Esophagus muscularis mucosa (tissue), 4 donors: ENCODE measurements around the gene NOP10. TPM values are rescaled to one million over a fixed set of nuclear protein-coding genes. Genes with fewer than 3 reads are reported as not detected.
"Not testable (repeated sequence)": the region's sequence is repeated elsewhere in the genome, so short reads cannot be mapped to it uniquely, and the experiment has no call there.

ENCODE experiments used
- DNase-seq: peaks from one replicate; pipeline ENCODE4 v3.0.0-alpha.2; 2017; ENCODE audit errors: extremely low spot score
- H3K27ac ChIP-seq, 4 donors: fragments of 200-600 bp; sonication (generic); replicated peaks in 1 of 4; 1 replicate in 3 of 4; 2 replicates in 1 of 4; pipeline ENCODE4 v1.5.1; 2016 to 2019; ENCODE audit warnings: mild to moderate bottlenecking in 1 of 4
- H3K27me3 ChIP-seq, 4 donors: fragments of 200-600 bp; sonication (generic); one replicate each; pipeline versions ENCODE4 v1.5.1 to v1.6.0; 2016 to 2019
- H3K36me3 ChIP-seq, 4 donors: fragments of 200-600 bp; sonication (generic); one replicate each; pipeline ENCODE4 v1.5.1; 2016 to 2019
- H3K4me1 ChIP-seq, 4 donors: fragments of 200-600 bp; sonication (generic); one replicate each; pipeline ENCODE4 v1.5.1; 2016 to 2019
- H3K4me3 ChIP-seq, 4 donors: fragments of 200-600 bp; sonication (generic); 1 replicate in 2 of 4; 2 replicates in 2 of 4; pipeline ENCODE4 v1.5.1; 2016 to 2019; ENCODE audit warnings: mild to moderate bottlenecking in 4 of 4, moderate library complexity in 1 of 4
- H3K9me3 ChIP-seq, 4 donors: fragments of 200-600 bp; sonication (generic); 1 replicate in 3 of 4; 2 replicates in 1 of 4; pipeline ENCODE4 v1.5.1; 2016 to 2019
- EP300 ChIP-seq: sonication (generic); formaldehyde crosslinking; IDR thresholded peaks from one replicate; pipeline ENCODE4 v1.6.1; 2017; ENCODE audit warnings: antibody characterized with exemption
- POLR2A ChIP-seq: fragments of 450-650 bp; IDR thresholded peaks from one replicate; pipeline ENCODE4 v1.6.1; 2017; ENCODE audit warnings: antibody characterized with exemption, moderate library complexity, mild to moderate bottlenecking, low read depth
- POLR2AphosphoS5 ChIP-seq, 2 donors: sonication (generic); formaldehyde crosslinking; IDR thresholded peaks; one replicate each; pipeline ENCODE4 v1.6.1; 2017; ENCODE audit warnings: antibody characterized with exemption in 2 of 2
- WGBS: methylation state at CpG from one replicate; pipeline ENCODE4 v1.1.5; 2018; 5-methylcytosine and 5-hydroxymethylcytosine counted together
- intact Hi-C: fragments of 100-400 bp; cut with DNase I; formaldehyde crosslinking; loops from one replicate; pipeline ENCODE4 v1.15.1; 2023
- total RNA-seq, 4 donors: library from RNA; depleted of rRNA; stranded (reverse); fragments of >200 nt; gene quantifications; one replicate each; pipeline versions ENCODE4 v1.1.0 to v1.2.1, GENCODE V29; 2016
- TF ChIP-seq, protein P1 (sequence below), 3 experiments: fragments of 200-600 bp in 2 of 3; fragments of 450-650 bp in 1 of 3; sonication (generic) in 2 of 3; IDR thresholded peaks; one replicate each; pipeline ENCODE4 v1.5.1; 2017 to 2019; ENCODE audit warnings: antibody characterized with exemption in 3 of 3, mild to moderate bottlenecking in 2 of 3, moderate library complexity in 1 of 3

NOP10 gene
- 100 to 1,000 TPM in 3 of 4 donors, 10 to 100 TPM in 1; 78.5 to 136 (median 116) TPM for total RNA-seq

DNA sequence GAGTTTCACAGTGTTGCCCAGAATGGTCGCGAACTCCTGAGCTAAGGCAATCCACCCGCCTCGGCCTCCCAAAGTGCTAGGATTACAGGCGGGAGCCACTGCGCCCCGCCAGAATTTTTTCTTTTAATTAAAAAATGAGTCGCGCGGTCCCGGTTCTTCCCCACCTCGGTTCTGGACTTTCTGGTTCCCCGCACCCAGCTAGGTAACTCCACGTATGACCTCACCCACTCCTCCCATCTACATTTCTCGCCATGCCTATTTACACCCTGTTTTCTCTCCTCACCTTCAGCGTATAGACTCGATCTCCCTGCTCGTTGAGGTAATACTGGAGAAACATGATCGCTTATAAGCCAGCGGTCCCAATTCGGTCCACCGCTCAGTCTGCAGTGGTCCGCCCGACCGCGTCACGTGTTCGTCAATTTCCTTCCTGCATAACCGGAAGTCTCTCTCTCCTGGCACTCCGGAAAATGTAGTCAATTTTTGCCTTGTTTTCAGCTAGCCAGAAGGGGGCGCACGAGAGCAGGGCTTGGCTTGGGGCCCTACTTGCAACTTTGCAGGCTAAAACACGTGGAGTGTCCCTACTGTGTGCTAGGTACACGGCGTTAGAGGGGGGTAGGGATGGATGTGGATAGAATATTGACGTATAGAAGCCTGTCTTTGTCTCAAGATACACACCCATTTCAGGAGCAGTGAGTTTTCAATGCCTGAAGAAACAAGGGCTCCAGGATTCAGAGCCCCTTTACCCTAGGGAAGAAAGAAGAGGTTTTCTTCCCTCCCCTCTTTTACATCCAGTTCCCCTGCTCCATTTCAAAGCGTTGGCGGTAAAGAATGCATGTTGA lies at the start of gene NOP10, which contains the start of gene NUTM1:
Gene NOP10, minus strand, starts transcription at position 400 of the 839 bp plus-strand sequence. Its CDS starts 63 bp downstream, at position 337.
Gene NUTM1, plus strand, starts transcription at position 579 of the 839 bp plus-strand sequence. CDS start 382 bp downstream, outside the sequence.
- Histone ChIP-seq H3K27ac (peak within 1 kb of the TSS; percentile 88 to 90 (median 89)), H3K36me3 (peaks cover 0 to 30% (median 7%) of the 10 kb centered on the region in 4 donors), H3K27me3 (no peaks in the 10 kb centered on the region), H3K4me1 (peaks cover 18 to 29% (median 23%) of the 10 kb centered on the region in 4 donors), H3K9me3 (no peaks in the 10 kb centered on the region), H3K4me3 (peak within 1 kb of the TSS; percentile 64 to 87 (median 74))
- peak; percentile 97 for DNase-seq
- 1% methylated on average over 37 of the region's 38 CpGs for WGBS
- TF ChIP-seq, protein P1, sequence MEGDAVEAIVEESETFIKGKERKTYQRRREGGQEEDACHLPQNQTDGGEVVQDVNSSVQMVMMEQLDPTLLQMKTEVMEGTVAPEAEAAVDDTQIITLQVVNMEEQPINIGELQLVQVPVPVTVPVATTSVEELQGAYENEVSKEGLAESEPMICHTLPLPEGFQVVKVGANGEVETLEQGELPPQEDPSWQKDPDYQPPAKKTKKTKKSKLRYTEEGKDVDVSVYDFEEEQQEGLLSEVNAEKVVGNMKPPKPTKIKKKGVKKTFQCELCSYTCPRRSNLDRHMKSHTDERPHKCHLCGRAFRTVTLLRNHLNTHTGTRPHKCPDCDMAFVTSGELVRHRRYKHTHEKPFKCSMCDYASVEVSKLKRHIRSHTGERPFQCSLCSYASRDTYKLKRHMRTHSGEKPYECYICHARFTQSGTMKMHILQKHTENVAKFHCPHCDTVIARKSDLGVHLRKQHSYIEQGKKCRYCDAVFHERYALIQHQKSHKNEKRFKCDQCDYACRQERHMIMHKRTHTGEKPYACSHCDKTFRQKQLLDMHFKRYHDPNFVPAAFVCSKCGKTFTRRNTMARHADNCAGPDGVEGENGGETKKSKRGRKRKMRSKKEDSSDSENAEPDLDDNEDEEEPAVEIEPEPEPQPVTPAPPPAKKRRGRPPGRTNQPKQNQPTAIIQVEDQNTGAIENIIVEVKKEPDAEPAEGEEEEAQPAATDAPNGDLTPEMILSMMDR (IDR thresholded peaks at IDR 0.05), result peak; percentile 84 to 97 (median 92)
- peak; percentile 94 to 95 for TF ChIP-seq POLR2AphosphoS5 (IDR thresholded peaks at IDR 0.05)
- peak; percentile 67 for TF ChIP-seq POLR2A
- no peak for TF ChIP-seq EP300
- intact Hi-C loops, result loop anchor here (1.0 to 10.0 kb wide), 3 partner anchors 24 to 242 kb away; partner anchors contain the start of genes GOLGA8B and LPCAT4

DNA sequence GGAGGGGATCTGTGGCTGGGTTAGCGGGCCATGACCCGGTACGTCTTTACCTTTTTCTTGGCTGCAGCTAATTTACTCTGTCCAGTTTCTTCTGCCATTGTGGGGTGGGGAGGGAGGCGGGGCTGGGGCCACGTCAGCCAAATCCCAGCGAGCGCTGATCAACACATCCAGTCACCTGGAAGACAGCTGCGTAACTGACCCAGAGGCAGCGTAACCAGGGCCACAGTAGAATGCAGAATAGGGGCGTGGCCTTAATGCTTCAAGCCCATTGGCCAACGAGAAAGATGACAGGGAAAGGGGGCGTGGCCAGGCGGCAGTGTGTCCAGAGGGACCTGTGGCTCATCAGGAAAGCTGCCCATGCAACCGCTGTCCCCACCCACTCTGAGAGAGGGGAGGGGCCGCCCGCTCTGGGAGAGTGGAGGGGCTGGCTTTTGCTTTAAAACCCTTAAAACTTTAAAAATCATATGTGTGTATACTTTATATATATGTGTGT lies 46.7 kb upstream of the NOP10 start:
- DNase-seq, H3K9me3 ChIP-seq, intact Hi-C loops, H3K4me3 ChIP-seq, H3K4me1 ChIP-seq, H3K27me3 ChIP-seq, H3K27ac ChIP-seq, H3K36me3 ChIP-seq: not testable (repeated sequence)
- no CpG with 5 or more reads among the region's 16 CpGs for WGBS

DNA sequence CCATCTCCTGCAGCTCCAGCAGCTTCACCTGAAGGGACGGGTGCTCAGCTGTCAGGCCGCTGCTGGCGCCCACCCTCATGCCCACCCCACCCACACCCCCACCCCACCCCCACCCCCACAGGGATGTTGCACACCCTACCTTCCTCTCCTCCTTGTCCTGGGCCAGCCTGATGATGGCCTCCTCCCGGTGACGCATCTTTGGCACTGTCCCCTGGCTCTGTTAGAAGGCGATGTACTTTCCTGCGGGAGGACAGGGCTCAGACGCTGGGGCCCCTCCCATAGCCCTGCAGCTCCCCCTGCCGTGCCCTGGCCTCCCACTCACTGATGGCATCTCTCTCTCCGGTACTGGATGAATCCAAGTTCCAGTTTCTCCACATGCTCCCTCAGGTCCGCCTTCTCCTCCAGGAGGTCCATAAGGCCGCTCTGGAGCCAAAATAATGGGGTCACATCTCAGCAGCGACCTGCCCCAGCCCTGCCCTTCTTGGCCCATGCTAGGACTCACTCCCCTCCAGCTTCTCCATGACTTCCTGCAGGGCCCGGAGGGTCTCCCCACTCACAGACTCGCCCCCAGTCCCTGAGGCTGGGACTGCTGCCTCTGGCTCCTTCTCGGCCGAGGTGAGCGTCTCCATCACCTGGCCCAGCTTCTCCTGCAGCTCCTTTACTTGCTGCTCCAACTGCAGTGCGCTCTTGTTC lies 39.0 kb upstream of the NOP10 start:
- H3K4me3 ChIP-seq, H3K27me3 ChIP-seq, H3K4me1 ChIP-seq, H3K27ac ChIP-seq, H3K9me3 ChIP-seq, DNase-seq, H3K36me3 ChIP-seq, intact Hi-C loops: not testable (repeated sequence)
- WGBS, result no CpG with 5 or more reads among the region's 19 CpGs

DNA sequence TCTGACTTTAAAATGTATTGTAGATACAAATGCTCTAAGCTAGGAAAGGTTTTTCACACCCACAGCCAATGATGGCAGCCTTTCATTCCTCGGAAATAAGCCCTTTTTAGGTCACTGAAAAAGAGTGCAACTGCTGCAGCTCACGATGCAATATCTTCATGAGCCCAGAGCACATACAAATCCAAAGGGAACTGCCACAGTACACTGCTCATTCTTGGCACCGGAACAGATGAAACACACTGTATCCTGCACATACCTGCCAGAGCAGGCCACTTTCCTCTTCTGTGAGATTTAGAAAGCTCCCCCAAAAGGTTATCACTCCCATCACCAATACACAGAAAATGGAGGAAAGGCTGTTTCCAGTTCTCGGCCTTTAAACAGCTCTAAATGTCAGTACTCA lies 37.6 kb upstream of the NOP10 start:
- H3K4me3 ChIP-seq, H3K9me3 ChIP-seq, intact Hi-C loops, H3K27ac ChIP-seq, H3K27me3 ChIP-seq, H3K36me3 ChIP-seq, DNase-seq, H3K4me1 ChIP-seq: not testable (repeated sequence)
- 72% methylated on average over 4 of the region's 4 CpGs for WGBS

DNA sequence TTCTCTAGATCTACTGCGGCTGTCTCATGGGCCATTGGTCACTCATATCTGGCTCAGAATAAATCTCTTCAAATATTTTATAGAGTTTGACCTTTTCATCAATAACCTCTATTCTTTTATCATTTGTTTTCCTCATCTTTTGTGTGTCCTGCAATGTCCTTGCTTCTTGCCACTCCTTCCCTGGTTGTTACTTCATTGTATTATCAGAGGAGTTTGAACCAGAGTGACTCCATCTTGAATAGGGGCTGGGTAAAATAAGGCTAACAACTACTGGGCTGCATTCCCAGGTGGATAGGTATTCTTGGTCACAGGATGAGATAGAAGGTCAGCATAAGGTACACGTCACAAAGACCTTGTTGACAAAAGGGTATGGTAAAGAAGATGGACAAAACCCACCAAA lies 33.9 kb upstream of the NOP10 start:
- Histone ChIP-seq H3K9me3 (no peaks in the 10 kb centered on the region), H3K4me3 (no peak overlapping the region), H3K27me3 (no peaks in the 10 kb centered on the region), H3K27ac (no peak overlapping the region), H3K4me1 (no peaks in the 10 kb centered on the region), H3K36me3 (peaks cover 0 to 5% (median 0%) of the 10 kb centered on the region in 4 donors)
- TF ChIP-seq POLR2AphosphoS5 (IDR thresholded peaks at IDR 0.05), result no peak
- no peak for TF ChIP-seq POLR2A
- TF ChIP-seq EP300, result no peak
- TF ChIP-seq, protein P1 (IDR thresholded peaks at IDR 0.05), result no peak
- intact Hi-C loops, result no loop called here
- DNase-seq, result no peak
- 95% methylated on average over 2 of the region's 2 CpGs for WGBS

DNA sequence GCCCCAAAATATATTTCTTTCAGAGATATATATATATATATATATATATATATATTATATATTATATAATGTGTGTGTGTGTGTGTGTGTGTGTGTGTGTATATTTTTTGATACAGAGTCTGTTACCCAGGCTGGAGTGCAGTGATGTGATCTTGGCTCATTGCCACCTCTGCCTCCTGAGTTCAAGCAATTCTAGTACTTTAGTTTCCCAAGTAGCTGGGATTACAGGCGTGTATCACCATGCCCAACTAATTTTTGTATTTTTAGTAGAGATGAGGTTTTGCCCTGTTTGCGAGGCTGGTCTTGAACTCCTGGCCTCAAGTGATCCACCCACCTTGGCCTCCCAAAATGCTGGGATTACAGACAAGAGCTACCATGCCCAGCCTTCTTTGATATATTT lies 32.6 kb upstream of the NOP10 start:
- H3K4me1 ChIP-seq, H3K9me3 ChIP-seq, intact Hi-C loops, H3K27me3 ChIP-seq, H3K27ac ChIP-seq, H3K4me3 ChIP-seq, H3K36me3 ChIP-seq: not testable (repeated sequence)
- 97% methylated on average over 2 of the region's 2 CpGs for WGBS
- DNase-seq, result peak; percentile 78
